Measurements from ENCODE around the gene CDADC1. TPM values are rescaled to one million over a fixed set of nuclear protein-coding genes. Genes with fewer than 3 reads are reported as not detected.

Gene CDADC1
- total and polyA plus RNA-seq, 2 experiments from 2014 or later: 1.3 to 9.3 TPM

GRCh38 chr13:49330546-49330864, 82.8 kb downstream of the CDADC1 start:
- no peaks in the 10 kb centered on the region for H3K36me3 Mint-ChIP-seq (ENCODE audit: low read depth)
- Histone ChIP-seq H3K4me3 (no peak overlapping the region), H4K20me1 (replicated peaks; ENCODE audit: insufficient read depth) (no peaks in the 10 kb centered on the region), H3K27ac (ENCODE audit: low read depth) (no peak overlapping the region), H3K27me3 (ENCODE audit: insufficient read depth) (no peaks in the 10 kb centered on the region), H3K79me2 (replicated peaks; ENCODE audit: insufficient read depth) (no peaks in the 10 kb centered on the region), H3K36me3 (ENCODE audit: insufficient read depth) (no peaks in the 10 kb centered on the region), H3K9me2 (ENCODE audit: insufficient read depth) (no peaks in the 10 kb centered on the region; the same call in 1 of the 2 replicates), H3F3A (replicated peaks; ENCODE audit: low read depth) (no peaks in the 10 kb centered on the region), H3K4me2 (no peak overlapping the region), H2AFZ (no peak overlapping the region), H3K4me1 (ENCODE audit: insufficient read depth) (no peaks in the 10 kb centered on the region)
- no peak overlapping the region for H3K4me3 Mint-ChIP-seq
- H3K9me3 Mint-ChIP-seq: no peaks in the 10 kb centered on the region
- no peak for TF ChIP-seq NANOG (IDR thresholded peaks at IDR 0.05; ENCODE audit: borderline replicate concordance)
- TF ChIP-seq, protein P1, sequence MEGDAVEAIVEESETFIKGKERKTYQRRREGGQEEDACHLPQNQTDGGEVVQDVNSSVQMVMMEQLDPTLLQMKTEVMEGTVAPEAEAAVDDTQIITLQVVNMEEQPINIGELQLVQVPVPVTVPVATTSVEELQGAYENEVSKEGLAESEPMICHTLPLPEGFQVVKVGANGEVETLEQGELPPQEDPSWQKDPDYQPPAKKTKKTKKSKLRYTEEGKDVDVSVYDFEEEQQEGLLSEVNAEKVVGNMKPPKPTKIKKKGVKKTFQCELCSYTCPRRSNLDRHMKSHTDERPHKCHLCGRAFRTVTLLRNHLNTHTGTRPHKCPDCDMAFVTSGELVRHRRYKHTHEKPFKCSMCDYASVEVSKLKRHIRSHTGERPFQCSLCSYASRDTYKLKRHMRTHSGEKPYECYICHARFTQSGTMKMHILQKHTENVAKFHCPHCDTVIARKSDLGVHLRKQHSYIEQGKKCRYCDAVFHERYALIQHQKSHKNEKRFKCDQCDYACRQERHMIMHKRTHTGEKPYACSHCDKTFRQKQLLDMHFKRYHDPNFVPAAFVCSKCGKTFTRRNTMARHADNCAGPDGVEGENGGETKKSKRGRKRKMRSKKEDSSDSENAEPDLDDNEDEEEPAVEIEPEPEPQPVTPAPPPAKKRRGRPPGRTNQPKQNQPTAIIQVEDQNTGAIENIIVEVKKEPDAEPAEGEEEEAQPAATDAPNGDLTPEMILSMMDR (conservative IDR thresholded peaks at IDR 0.05; ENCODE audit: low read depth in 2 of 2): no peak
- TF ChIP-seq ZNF462 (CRISPR knock-in tag; IDR thresholded peaks at IDR 0.05): no peak
- no peaks in the 10 kb centered on the region for H3K4me1 Mint-ChIP-seq
- DNase-seq (ENCODE audit: low spot score) (no peak), ATAC-seq (no peak)
- peaks cover 2% of the 10 kb centered on the region for H3K27me3 Mint-ChIP-seq (ENCODE audit: insufficient read depth, low read depth, poor library complexity)
- no peak overlapping the region for H3K27ac Mint-ChIP-seq

GRCh38 chr13:49336655-49337054, 88.9 kb downstream of the CDADC1 start:
- H3K4me1 ChIP-seq (ENCODE audit: insufficient read depth): no peaks in the 10 kb centered on the region
- no peaks in the 10 kb centered on the region for H3F3A ChIP-seq (replicated peaks; ENCODE audit: low read depth)
- H3K79me2 ChIP-seq (replicated peaks; ENCODE audit: insufficient read depth): no peaks in the 10 kb centered on the region
- no peak overlapping the region for H3K4me3 ChIP-seq
- no peaks in the 10 kb centered on the region for H4K20me1 ChIP-seq (replicated peaks; ENCODE audit: insufficient read depth)
- H3K27me3 ChIP-seq (ENCODE audit: insufficient read depth): no peaks in the 10 kb centered on the region
- H3K9me2 ChIP-seq (ENCODE audit: insufficient read depth): no peaks in the 10 kb centered on the region
- Mint-ChIP-seq H3K9me3 (no peaks in the 10 kb centered on the region), H3K36me3 (ENCODE audit: low read depth) (no peaks in the 10 kb centered on the region), H3K27me3 (ENCODE audit: insufficient read depth, low read depth, poor library complexity) (peaks cover 2% of the 10 kb centered on the region), H3K4me3 (no peak overlapping the region), H3K4me1 (no peaks in the 10 kb centered on the region), H3K27ac (no peak overlapping the region)
- no peaks in the 10 kb centered on the region for H3K36me3 ChIP-seq (ENCODE audit: insufficient read depth)
- no peak overlapping the region for H2AFZ ChIP-seq
- H3K4me2 ChIP-seq: no peak overlapping the region
- H3K27ac ChIP-seq (ENCODE audit: low read depth): no peak overlapping the region
- DNase-seq (ENCODE audit: low spot score) (no peak), ATAC-seq (no peak)
- TF ChIP-seq POLR2AphosphoS5 (IDR thresholded peaks at IDR 0.05; ENCODE audit: low read depth) (no peak), NANOG (IDR thresholded peaks at IDR 0.05; ENCODE audit: borderline replicate concordance) (no peak), STAT1 (IDR thresholded peaks at IDR 0.05; ENCODE audit: unreplicated experiment) (no peak), EZH2phosphoT487 (IDR thresholded peaks at IDR 0.05; ENCODE audit: unreplicated experiment) (no peak)
- TF ChIP-seq, protein P2, sequence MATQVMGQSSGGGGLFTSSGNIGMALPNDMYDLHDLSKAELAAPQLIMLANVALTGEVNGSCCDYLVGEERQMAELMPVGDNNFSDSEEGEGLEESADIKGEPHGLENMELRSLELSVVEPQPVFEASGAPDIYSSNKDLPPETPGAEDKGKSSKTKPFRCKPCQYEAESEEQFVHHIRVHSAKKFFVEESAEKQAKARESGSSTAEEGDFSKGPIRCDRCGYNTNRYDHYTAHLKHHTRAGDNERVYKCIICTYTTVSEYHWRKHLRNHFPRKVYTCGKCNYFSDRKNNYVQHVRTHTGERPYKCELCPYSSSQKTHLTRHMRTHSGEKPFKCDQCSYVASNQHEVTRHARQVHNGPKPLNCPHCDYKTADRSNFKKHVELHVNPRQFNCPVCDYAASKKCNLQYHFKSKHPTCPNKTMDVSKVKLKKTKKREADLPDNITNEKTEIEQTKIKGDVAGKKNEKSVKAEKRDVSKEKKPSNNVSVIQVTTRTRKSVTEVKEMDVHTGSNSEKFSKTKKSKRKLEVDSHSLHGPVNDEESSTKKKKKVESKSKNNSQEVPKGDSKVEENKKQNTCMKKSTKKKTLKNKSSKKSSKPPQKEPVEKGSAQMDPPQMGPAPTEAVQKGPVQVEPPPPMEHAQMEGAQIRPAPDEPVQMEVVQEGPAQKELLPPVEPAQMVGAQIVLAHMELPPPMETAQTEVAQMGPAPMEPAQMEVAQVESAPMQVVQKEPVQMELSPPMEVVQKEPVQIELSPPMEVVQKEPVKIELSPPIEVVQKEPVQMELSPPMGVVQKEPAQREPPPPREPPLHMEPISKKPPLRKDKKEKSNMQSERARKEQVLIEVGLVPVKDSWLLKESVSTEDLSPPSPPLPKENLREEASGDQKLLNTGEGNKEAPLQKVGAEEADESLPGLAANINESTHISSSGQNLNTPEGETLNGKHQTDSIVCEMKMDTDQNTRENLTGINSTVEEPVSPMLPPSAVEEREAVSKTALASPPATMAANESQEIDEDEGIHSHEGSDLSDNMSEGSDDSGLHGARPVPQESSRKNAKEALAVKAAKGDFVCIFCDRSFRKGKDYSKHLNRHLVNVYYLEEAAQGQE (IDR thresholded peaks at IDR 0.05; ENCODE audit: unreplicated experiment): no peak
- TF ChIP-seq, protein P3, sequence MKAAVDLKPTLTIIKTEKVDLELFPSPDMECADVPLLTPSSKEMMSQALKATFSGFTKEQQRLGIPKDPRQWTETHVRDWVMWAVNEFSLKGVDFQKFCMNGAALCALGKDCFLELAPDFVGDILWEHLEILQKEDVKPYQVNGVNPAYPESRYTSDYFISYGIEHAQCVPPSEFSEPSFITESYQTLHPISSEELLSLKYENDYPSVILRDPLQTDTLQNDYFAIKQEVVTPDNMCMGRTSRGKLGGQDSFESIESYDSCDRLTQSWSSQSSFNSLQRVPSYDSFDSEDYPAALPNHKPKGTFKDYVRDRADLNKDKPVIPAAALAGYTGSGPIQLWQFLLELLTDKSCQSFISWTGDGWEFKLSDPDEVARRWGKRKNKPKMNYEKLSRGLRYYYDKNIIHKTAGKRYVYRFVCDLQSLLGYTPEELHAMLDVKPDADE (IDR thresholded peaks at IDR 0.05): no peak
